Measurements from ENCODE around the gene REEP5. TPM values are rescaled to one million over a fixed set of nuclear protein-coding genes. Genes with fewer than 3 reads are reported as not detected.

REEP5 gene
- total and polyA plus RNA-seq, 7 experiments from 2014 or later = 16.4 to 83.9 (median 30.0) TPM

GRCh38 chr5:112957036-112957808, 35.2 kb upstream of the REEP5 start:
- ChIA-PET POLR2A (no interaction called here), CTCF (no interaction called here)
- intact Hi-C loops (cut with micrococcal nuclease) = no loop called here
- H3K4me3 ChIP-seq (ENCODE audit: low read length) = no peak overlapping the region
- DNase-seq (no peak), ATAC-seq (no peak)
- H3K4me1 ChIP-seq (ENCODE audit: control insufficient read depth in 2 of 2, insufficient read depth in 2 of 2, low read length in 2 of 2) = no peaks in the 10 kb centered on the region
- H3K9me3 ChIP-seq (ENCODE audit: control insufficient read depth in 2 of 3, low read length in 3 of 3) = no peaks in the 10 kb centered on the region
- Mint-ChIP-seq H3K27ac (no peak overlapping the region), H3K4me3 (no peak overlapping the region), H3K9me3 (peaks cover 0 to 5% (median 0%) of the 10 kb centered on the region in 11 donors), H3K4me1 (peaks cover 0 to 23% (median 7%) of the 10 kb centered on the region in 7 donors), H3K36me3 (peaks cover 0 to 5% (median 0%) of the 10 kb centered on the region in 5 donors), H3K27me3 (peaks cover 0 to 12% (median 0%) of the 10 kb centered on the region in 5 donors)
- H3K27me3 ChIP-seq (ENCODE audit: control insufficient read depth in 2 of 2, insufficient read depth in 2 of 2, low read length in 2 of 2) = no peaks in the 10 kb centered on the region
- no peaks in the 10 kb centered on the region for H3K36me3 ChIP-seq (ENCODE audit: control insufficient read depth in 2 of 3, insufficient read depth in 3 of 3, low read length in 3 of 3)
- no peak overlapping the region for H3K27ac ChIP-seq (ENCODE audit: low read depth, low read length)

GRCh38 chr5:112956606-112957005, 34.6 kb upstream of the REEP5 start:
- H3K27me3 ChIP-seq (ENCODE audit: control insufficient read depth in 2 of 2, insufficient read depth in 2 of 2, low read length in 2 of 2) = no peaks in the 10 kb centered on the region
- H3K9me3 ChIP-seq (ENCODE audit: control insufficient read depth in 2 of 3, low read length in 3 of 3) = no peaks in the 10 kb centered on the region
- ChIA-PET CTCF (no interaction called here), POLR2A (no interaction called here)
- H3K36me3 Mint-ChIP-seq = peaks cover 0 to 5% (median 0%) of the 10 kb centered on the region in 5 donors
- H3K4me3 ChIP-seq (ENCODE audit: low read length) = no peak overlapping the region
- intact Hi-C loops (cut with micrococcal nuclease) = no loop called here
- peaks cover 0 to 5% (median 0%) of the 10 kb centered on the region in 11 donors for H3K9me3 Mint-ChIP-seq
- peaks cover 0 to 23% (median 7%) of the 10 kb centered on the region in 7 donors for H3K4me1 Mint-ChIP-seq
- H3K27ac Mint-ChIP-seq = no peak overlapping the region
- peaks cover 0 to 12% (median 0%) of the 10 kb centered on the region in 5 donors for H3K27me3 Mint-ChIP-seq
- H3K4me1 ChIP-seq (ENCODE audit: control insufficient read depth in 2 of 2, insufficient read depth in 2 of 2, low read length in 2 of 2) = no peaks in the 10 kb centered on the region
- no peak for DNase-seq
- ATAC-seq = no peak
- no peak overlapping the region for H3K27ac ChIP-seq (ENCODE audit: low read depth, low read length)
- no peak overlapping the region for H3K4me3 Mint-ChIP-seq
- H3K36me3 ChIP-seq (ENCODE audit: control insufficient read depth in 2 of 3, insufficient read depth in 3 of 3, low read length in 3 of 3) = no peaks in the 10 kb centered on the region

GRCh38 chr5:112951124-112951702, 29.2 kb upstream of the REEP5 start:
- CTCF ChIA-PET = no interaction called here
- POLR2A ChIA-PET = no interaction called here
- no peak for DNase-seq
- H3K27ac Mint-ChIP-seq = no peak overlapping the region
- peaks cover 0 to 6% (median 6%) of the 10 kb centered on the region in 7 donors for H3K4me1 Mint-ChIP-seq
- intact Hi-C loops (cut with micrococcal nuclease) = no loop called here
- Histone ChIP-seq H3K36me3 (ENCODE audit: control insufficient read depth in 2 of 3, insufficient read depth in 3 of 3, low read length in 3 of 3) (no peaks in the 10 kb centered on the region), H3K4me3 (ENCODE audit: low read length) (no peak overlapping the region), H3K27ac (ENCODE audit: low read depth, low read length) (no peak overlapping the region), H3K9me3 (ENCODE audit: control insufficient read depth in 2 of 3, low read length in 3 of 3) (no peaks in the 10 kb centered on the region), H3K27me3 (ENCODE audit: control insufficient read depth in 2 of 2, insufficient read depth in 2 of 2, low read length in 2 of 2) (no peaks in the 10 kb centered on the region), H3K4me1 (ENCODE audit: control insufficient read depth in 2 of 2, insufficient read depth in 2 of 2, low read length in 2 of 2) (no peaks in the 10 kb centered on the region)
- H3K9me3 Mint-ChIP-seq = peaks cover 0 to 5% (median 0%) of the 10 kb centered on the region in 11 donors
- no peak overlapping the region for H3K4me3 Mint-ChIP-seq
- no peak for ATAC-seq
- peaks cover 0 to 5% (median 0%) of the 10 kb centered on the region in 5 donors for H3K36me3 Mint-ChIP-seq
- H3K27me3 Mint-ChIP-seq = peaks cover 0 to 25% (median 0%) of the 10 kb centered on the region in 5 donors

GRCh38 chr5:112948458-112948857, 26.4 kb upstream of the REEP5 start:
- POLR2A ChIA-PET = no interaction called here
- Histone ChIP-seq H3K36me3 (ENCODE audit: control insufficient read depth in 2 of 3, insufficient read depth in 3 of 3, low read length in 3 of 3) (no peaks in the 10 kb centered on the region), H3K9me3 (ENCODE audit: control insufficient read depth in 2 of 3, low read length in 3 of 3) (no peaks in the 10 kb centered on the region), H3K4me1 (ENCODE audit: control insufficient read depth in 2 of 2, insufficient read depth in 2 of 2, low read length in 2 of 2) (no peaks in the 10 kb centered on the region), H3K4me3 (ENCODE audit: low read length) (no peak overlapping the region), H3K27ac (ENCODE audit: low read depth, low read length) (no peak overlapping the region), H3K27me3 (ENCODE audit: control insufficient read depth in 2 of 2, insufficient read depth in 2 of 2, low read length in 2 of 2) (no peaks in the 10 kb centered on the region)
- H3K4me3 Mint-ChIP-seq = no peak overlapping the region
- H3K27ac Mint-ChIP-seq = no peak overlapping the region
- DNase-seq (no peak), ATAC-seq (no peak)
- peaks cover 0 to 20% (median 15%) of the 10 kb centered on the region in 7 donors for H3K4me1 Mint-ChIP-seq
- H3K27me3 Mint-ChIP-seq = peaks cover 0 to 34% (median 0%) of the 10 kb centered on the region in 5 donors
- peaks cover 0 to 3% (median 0%) of the 10 kb centered on the region in 5 donors for H3K36me3 Mint-ChIP-seq
- peaks cover 0 to 3% (median 0%) of the 10 kb centered on the region in 11 donors for H3K9me3 Mint-ChIP-seq
- CTCF ChIA-PET = no interaction called here
- intact Hi-C loops (cut with micrococcal nuclease) = no loop called here

GRCh38 chr5:112940670-112941069, 18.6 kb upstream of the REEP5 start:
- H3K27ac Mint-ChIP-seq = no peak overlapping the region
- intact Hi-C loops (cut with micrococcal nuclease) = loop anchor here in 1 of 2 donors (2.0 kb wide), 1 partner anchor 18 kb away; the partner anchor contains the start of gene REEP5
- no peak overlapping the region for H3K4me3 ChIP-seq (ENCODE audit: low read length)
- ChIA-PET CTCF (no interaction called here), POLR2A (interaction anchor here (1.1 kb wide), 1 partner anchor 19 kb away, joined by 3 read pairs; no protein-coding TSS in a partner anchor)
- H3K4me3 Mint-ChIP-seq = no peak overlapping the region
- DNase-seq (no peak), ATAC-seq (no peak)
- H3K9me3 ChIP-seq (ENCODE audit: control insufficient read depth in 2 of 3, low read length in 3 of 3) = no peaks in the 10 kb centered on the region
- no peaks in the 10 kb centered on the region for H3K4me1 ChIP-seq (ENCODE audit: control insufficient read depth in 2 of 2, insufficient read depth in 2 of 2, low read length in 2 of 2)
- H3K36me3 Mint-ChIP-seq = no peaks in the 10 kb centered on the region
- H3K4me1 Mint-ChIP-seq = peaks cover 0 to 9% (median 4%) of the 10 kb centered on the region in 7 donors
- H3K27me3 Mint-ChIP-seq = peaks cover 0 to 11% (median 0%) of the 10 kb centered on the region in 5 donors
- H3K36me3 ChIP-seq (ENCODE audit: control insufficient read depth in 2 of 3, insufficient read depth in 3 of 3, low read length in 3 of 3) = no peaks in the 10 kb centered on the region
- H3K9me3 Mint-ChIP-seq = no peaks in the 10 kb centered on the region
- H3K27me3 ChIP-seq (ENCODE audit: control insufficient read depth in 2 of 2, insufficient read depth in 2 of 2, low read length in 2 of 2) = no peaks in the 10 kb centered on the region
- H3K27ac ChIP-seq (ENCODE audit: low read depth, low read length) = no peak overlapping the region

- no peak overlapping the region for H3K27ac ChIP-seq (ENCODE audit: low read depth, low read length)
- no peaks in the 10 kb centered on the region for H3K27me3 ChIP-seq (ENCODE audit: control insufficient read depth in 2 of 2, insufficient read depth in 2 of 2, low read length in 2 of 2)
- peaks cover 0 to 2% (median 0%) of the 10 kb centered on the region in 5 donors for H3K36me3 Mint-ChIP-seq
- no peak for DNase-seq
- no peak overlapping the region for H3K4me3 Mint-ChIP-seq
- ATAC-seq = no peak
- no peaks in the 10 kb centered on the region for H3K36me3 ChIP-seq (ENCODE audit: control insufficient read depth in 2 of 3, insufficient read depth in 3 of 3, low read length in 3 of 3)
- ChIA-PET CTCF (interaction anchor here (0.6 kb wide), 1 partner anchor 24 kb away, joined by 3 read pairs; no protein-coding TSS in a partner anchor), POLR2A (no interaction called here)
- no peak overlapping the region for H3K4me3 ChIP-seq (ENCODE audit: low read length)
- no peaks in the 10 kb centered on the region for H3K9me3 ChIP-seq (ENCODE audit: control insufficient read depth in 2 of 3, low read length in 3 of 3)
- H3K9me3 Mint-ChIP-seq = peaks cover 0 to 2% (median 0%) of the 10 kb centered on the region in 11 donors
- peaks cover 0 to 5% (median 0%) of the 10 kb centered on the region in 7 donors for H3K4me1 Mint-ChIP-seq
- H3K27me3 Mint-ChIP-seq = peaks cover 0 to 7% (median 0%) of the 10 kb centered on the region in 5 donors
- no peaks in the 10 kb centered on the region for H3K4me1 ChIP-seq (ENCODE audit: control insufficient read depth in 2 of 2, insufficient read depth in 2 of 2, low read length in 2 of 2)
- intact Hi-C loops (cut with micrococcal nuclease) = no loop called here
- H3K27ac Mint-ChIP-seq = no peak overlapping the region
These were observed 16.3 kb upstream of the REEP5 start for GRCh38 chr5:112938286-112938685.
